PFSK-1 (cell line): ENCODE measurements around the gene DAB2IP. TPM values are rescaled to one million over a fixed set of nuclear protein-coding genes. Genes with fewer than 3 reads are reported as not detected.

Source experiments
- FOXP2 ChIP-seq: optimal IDR thresholded peaks from 2 replicates; pipeline ENCODE3; 2011; ENCODE audit warnings: borderline replicate concordance, control low read depth, inconsistent platforms; ENCODE audit not compliant: insufficient read depth; ENCODE audit errors: extremely low read length, extremely low read depth
- POLR2AphosphoS5 ChIP-seq: IDR thresholded peaks from 2 replicates; pipeline ENCODE4 v1.6.1; 2012; ENCODE audit warnings: low read depth, mild to moderate bottlenecking, control low read depth, low read length, moderate library complexity
- REST ChIP-seq, 2 experiments: IDR thresholded peaks; 2 replicates each; pipeline versions ENCODE4 v1.6.1 to v1.8.0; 2011 to 2012; ENCODE audit warnings: low read depth in 2 of 2, low read length in 2 of 2, control low read depth in 1 of 2, inconsistent platforms in 1 of 2, mild to moderate bottlenecking in 1 of 2, moderate library complexity in 1 of 2; ENCODE audit not compliant: insufficient read depth in 1 of 2
- SIN3A ChIP-seq: IDR thresholded peaks from 2 replicates; pipeline ENCODE4 v1.6.1; 2012; ENCODE audit warnings: mild to moderate bottlenecking, low read length, moderate library complexity, borderline replicate concordance; ENCODE audit not compliant: insufficient read depth
- TAF1 ChIP-seq: IDR thresholded peaks from 2 replicates; pipeline ENCODE4 v1.6.1; 2012; ENCODE audit warnings: low read length, control low read depth, borderline replicate concordance; ENCODE audit not compliant: insufficient read depth
- polyA plus RNA-seq: library from polyadenylated mRNA; unstranded; fragments of >200 nt; gene quantifications from one replicate; pipeline ENCODE4 v1.2.1, GENCODE V29; 2012; ENCODE audit warnings: low read depth, missing spikeins; ENCODE audit not compliant: insufficient read length

DAB2IP gene
- 21.7 TPM for polyA plus RNA-seq

- TF ChIP-seq POLR2AphosphoS5 (no peak), SIN3A (no peak), REST (IDR thresholded peaks at IDR 0.05; ENCODE audit: insufficient read depth in 1 of 2, low read depth in 2 of 2, low read length in 2 of 2) (no peak), TAF1 (no peak), FOXP2 (no peak)
Measured at GRCh38 chr9:121651295-121652020, at the start of gene DAB2IP. DAB2IP (plus strand) TSS chr9:121651634; CDS start chr9:121651776, 142 bp downstream.

- TF ChIP-seq REST (IDR thresholded peaks at IDR 0.05; ENCODE audit: insufficient read depth in 1 of 2, low read depth in 2 of 2, low read length in 2 of 2) (no peak), TAF1 (no peak)
Measured at GRCh38 chr9:121603028-121603427, 48.4 kb upstream of the DAB2IP start.

GRCh38 chr9:121604242-121604641 is 47.2 kb upstream of the DAB2IP start:
- TF ChIP-seq TAF1, result no peak
- TF ChIP-seq POLR2AphosphoS5, result no peak
- no peak for TF ChIP-seq FOXP2
- TF ChIP-seq REST (IDR thresholded peaks at IDR 0.05; ENCODE audit: insufficient read depth in 1 of 2, low read depth in 2 of 2, low read length in 2 of 2), result no peak
- no peak for TF ChIP-seq SIN3A

- TF ChIP-seq POLR2AphosphoS5 (no peak), TAF1 (no peak), FOXP2 (no peak)
Measured at GRCh38 chr9:121604654-121605053, 46.8 kb upstream of the DAB2IP start.

GRCh38 chr9:121607434-121608167 is 43.8 kb upstream of the DAB2IP start:
- TF ChIP-seq SIN3A (no peak), REST (IDR thresholded peaks at IDR 0.05; ENCODE audit: insufficient read depth in 1 of 2, low read depth in 2 of 2, low read length in 2 of 2) (no peak), FOXP2 (no peak), TAF1 (no peak), POLR2AphosphoS5 (no peak)
